ENCODE results near the gene ASPG.

Gene ASPG

GRCh38 chr14:104085032-104085888, at the start of gene ASPG:
Gene ASPG, plus strand, starts transcription at chr14:104085700. Its CDS starts 71 bp downstream, at chr14:104085771.
- DNase-seq (ENCODE audit: low spot score) = peak; percentile 72
- in situ Hi-C loops (cut with MboI; ENCODE audit: low pct_unique_long_range_greater_than_20kb, low sequenced_read_pairs, unreplicated experiment) = no loop called here
- no peak for TF ChIP-seq CTCF (IDR thresholded peaks at IDR 0.05; ENCODE audit: extremely low read depth, insufficient read depth, missing control alignments)

- in situ Hi-C loops (cut with MboI; ENCODE audit: low pct_unique_long_range_greater_than_20kb, low sequenced_read_pairs, unreplicated experiment) = no loop called here
- no peak for DNase-seq (ENCODE audit: low spot score)
Observed at GRCh38 chr14:104036212-104036611, 49.3 kb upstream of the ASPG start.

GRCh38 chr14:104037074-104037473, 48.4 kb upstream of the ASPG start:
- in situ Hi-C loops (cut with MboI; ENCODE audit: low pct_unique_long_range_greater_than_20kb, low sequenced_read_pairs, unreplicated experiment) = no loop called here
- no peak for TF ChIP-seq CTCF (IDR thresholded peaks at IDR 0.05; ENCODE audit: extremely low read depth, insufficient read depth, missing control alignments)
- no peak for DNase-seq (ENCODE audit: low spot score)

More at GRCh38 chr14:104036212-104036611, 49.3 kb upstream of the ASPG start:
- no peak for TF ChIP-seq CTCF (IDR thresholded peaks at IDR 0.05; ENCODE audit: extremely low read depth, insufficient read depth, missing control alignments)

DNA sequence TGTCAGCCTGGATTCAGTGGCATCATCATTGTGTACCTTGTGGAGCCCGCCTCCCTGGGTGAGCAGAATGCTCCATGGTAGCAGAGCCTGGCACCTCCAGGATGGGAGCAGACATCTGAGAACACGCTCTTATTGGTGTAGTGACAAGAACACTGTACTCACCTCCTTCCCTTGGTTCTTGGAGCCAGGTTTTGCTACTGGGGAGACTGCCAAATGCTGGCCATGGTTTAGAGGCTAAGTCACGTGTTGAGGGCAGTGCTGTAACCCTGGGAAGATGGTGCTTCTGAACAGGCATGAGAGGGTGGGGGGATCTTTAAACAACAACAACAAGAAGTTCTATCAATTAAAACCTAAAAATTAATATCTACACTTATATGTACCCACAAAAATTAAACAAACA, 47.6 kb upstream of the ASPG start:
- in situ Hi-C loops (cut with MboI; ENCODE audit: low pct_unique_long_range_greater_than_20kb, low sequenced_read_pairs, unreplicated experiment) = no loop called here
- TF ChIP-seq CTCF (IDR thresholded peaks at IDR 0.05; ENCODE audit: extremely low read depth, insufficient read depth, missing control alignments) = no peak

DNA sequence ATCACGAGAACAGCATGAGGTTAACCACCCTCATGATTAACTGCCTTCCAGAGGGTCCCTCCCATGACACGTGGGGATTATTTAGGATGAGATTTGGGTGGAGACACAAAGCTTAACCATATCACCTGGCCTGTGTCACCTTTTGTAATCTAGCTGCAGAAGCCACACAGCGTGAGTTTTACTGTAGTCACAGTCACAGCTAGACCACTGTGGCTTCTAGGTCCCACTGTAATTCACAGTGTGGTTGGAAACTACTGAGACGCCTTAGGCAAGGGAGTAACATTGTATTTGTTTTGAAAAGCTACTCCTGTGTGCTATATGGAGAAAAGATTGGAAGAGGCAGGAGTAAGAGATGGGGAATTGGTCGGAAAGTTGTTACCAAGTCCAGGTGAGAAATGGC, 46.3 kb upstream of the ASPG start:
- in situ Hi-C loops (cut with MboI; ENCODE audit: low pct_unique_long_range_greater_than_20kb, low sequenced_read_pairs, unreplicated experiment) = no loop called here
- TF ChIP-seq CTCF (IDR thresholded peaks at IDR 0.05; ENCODE audit: extremely low read depth, insufficient read depth, missing control alignments) = no peak
- DNase-seq (ENCODE audit: low spot score) = no peak

More for the DNA sequence above, 47.6 kb upstream of the ASPG start:
- no peak for DNase-seq (ENCODE audit: low spot score)

- TF ChIP-seq CTCF (IDR thresholded peaks at IDR 0.05; ENCODE audit: extremely low read depth, insufficient read depth, missing control alignments) = no peak
- in situ Hi-C loops (cut with MboI; ENCODE audit: low pct_unique_long_range_greater_than_20kb, low sequenced_read_pairs, unreplicated experiment) = no loop called here
- no peak for DNase-seq (ENCODE audit: low spot score)
Observed at GRCh38 chr14:104040539-104040938, 45.0 kb upstream of the ASPG start.
